GM12874 (cell line): ENCODE measurements around the gene GABPB1.

Source experiments
- CTCF ChIP-seq: IDR thresholded peaks from 2 replicates; pipeline ENCODE4 v1.5.1; 2011; ENCODE audit warnings: low read depth, mild to moderate bottlenecking, control low read depth, low read length, moderate library complexity; ENCODE audit not compliant: insufficient read depth

GABPB1 gene

GRCh38 chr15:50235794-50236193 lies 119.2 kb downstream of the GABPB1 start:
- no peak for TF ChIP-seq CTCF

- no peak for TF ChIP-seq CTCF
Observed at GRCh38 chr15:50234764-50235163, 120.2 kb downstream of the GABPB1 start.

GRCh38 chr15:50233192-50233736 lies 121.7 kb downstream of the GABPB1 start:
- TF ChIP-seq CTCF: no peak

GRCh38 chr15:50232791-50233190 lies 122.2 kb downstream of the GABPB1 start:
- no peak for TF ChIP-seq CTCF

- no peak for TF ChIP-seq CTCF
Observed at GRCh38 chr15:50231761-50232160, 123.2 kb downstream of the GABPB1 start.

- TF ChIP-seq CTCF: no peak
Observed at GRCh38 chr15:50229336-50229735, 125.7 kb downstream of the GABPB1 start.

GRCh38 chr15:50228866-50229265 lies 126.1 kb downstream of the GABPB1 start:
- TF ChIP-seq CTCF: no peak
